Sigmoid colon (tissue), 7 donors: Measurements from ENCODE around the gene NPLOC4. TPM values are rescaled to one million over a fixed set of nuclear protein-coding genes. Genes with fewer than 3 reads are reported as not detected.

Experiments used
- DNase-seq: peaks from one replicate; pipeline ENCODE4 v3.0.0-alpha.2; 2019
- H3K27ac ChIP-seq, 4 donors: fragments of 200-600 bp; sonication (generic); one replicate each; pipeline ENCODE4 v1.5.1; 2016 to 2019; ENCODE audit warnings: mild to moderate bottlenecking in 1 of 4
- H3K27me3 ChIP-seq, 3 donors: fragments of 200-600 bp; sonication (generic); one replicate each; pipeline ENCODE4 v1.5.1; 2019; ENCODE audit warnings: mild to moderate bottlenecking in 1 of 3
- H3K36me3 ChIP-seq, 4 donors: fragments of 200-600 bp; sonication (generic); one replicate each; pipeline ENCODE4 v1.5.1; 2016 to 2019
- H3K4me1 ChIP-seq, 4 donors: fragments of 200-600 bp; sonication (generic); one replicate each; pipeline ENCODE4 v1.5.1; 2017 to 2019
- H3K4me3 ChIP-seq, 4 donors: fragments of 200-600 bp; sonication (generic); one replicate each; pipeline ENCODE4 v1.5.1; 2017 to 2019; ENCODE audit warnings: mild to moderate bottlenecking in 2 of 4, moderate library complexity in 1 of 4
- H3K9me3 ChIP-seq, 4 donors: fragments of 200-600 bp in 3 of 4; sonication (generic) in 3 of 4; one replicate each; pipeline versions ENCODE4 v1.5.1 to v1.6.1; 2013 to 2019
- CTCF ChIP-seq, 4 experiments: fragments of 450-650 bp in 3 of 4; fragments of 200-600 bp in 1 of 4; IDR thresholded peaks; one replicate each; pipeline ENCODE4 v1.5.1; 2016 to 2019; ENCODE audit warnings: antibody characterized with exemption in 4 of 4, mild to moderate bottlenecking in 3 of 4, moderate library complexity in 2 of 4
- EP300 ChIP-seq, 4 donors: sonication (generic); formaldehyde crosslinking; IDR thresholded peaks; one replicate each; pipeline ENCODE4 v1.6.1; 2017; ENCODE audit warnings: antibody characterized with exemption in 4 of 4
- POLR2A ChIP-seq, 2 donors: fragments of 450-650 bp; IDR thresholded peaks; one replicate each; pipeline ENCODE4 v1.6.1; 2016; ENCODE audit warnings: antibody characterized with exemption in 2 of 2, mild to moderate bottlenecking in 2 of 2, moderate library complexity in 2 of 2
- POLR2AphosphoS5 ChIP-seq, 4 donors: sonication (generic); formaldehyde crosslinking; IDR thresholded peaks; one replicate each; pipeline ENCODE4 v1.6.1; 2017; ENCODE audit warnings: antibody characterized with exemption in 4 of 4
- WGBS, 2 donors: extraction: QIAGEN DNeasy Blood & Tissue Kit; methylation state at CpG; one replicate each; pipeline ENCODE4 v1.1.7; 2013; 5-methylcytosine and 5-hydroxymethylcytosine counted together
- intact Hi-C: fragments of 100-400 bp; cut with DNase I; formaldehyde crosslinking; loops from one replicate; pipeline ENCODE4 v1.15.1; 2023
- polyA plus RNA-seq, 3 donors: library from polyadenylated mRNA; stranded (reverse); fragments of 200-250 nt; gene quantifications; one replicate each; pipeline ENCODE4 v1.2.3, GENCODE V29; 2013
- total RNA-seq, 4 donors: library from RNA; depleted of rRNA; stranded (reverse); fragments of >200 nt; gene quantifications; one replicate each; pipeline ENCODE4 v1.1.0, GENCODE V29; 2016
- donor health status: healthy with polysubstance abuse.
- donor health status: Bipolar disorder and iron deficiency.
- donor health status: healthy.

Gene NPLOC4
- total and polyA plus RNA-seq, 7 donors, result 19.8 to 59.7 (median 51.7) TPM

GRCh38 chr17:81543756-81544155 is 93.2 kb downstream of the NPLOC4 start:
- intact Hi-C loops, result no loop called here
- 96% methylated on average over 15 of the region's 15 CpGs for WGBS, 2 donors
- peaks cover 6 to 90% (median 62%) of the 10 kb centered on the region in 4 donors for H3K36me3 ChIP-seq

DNA sequence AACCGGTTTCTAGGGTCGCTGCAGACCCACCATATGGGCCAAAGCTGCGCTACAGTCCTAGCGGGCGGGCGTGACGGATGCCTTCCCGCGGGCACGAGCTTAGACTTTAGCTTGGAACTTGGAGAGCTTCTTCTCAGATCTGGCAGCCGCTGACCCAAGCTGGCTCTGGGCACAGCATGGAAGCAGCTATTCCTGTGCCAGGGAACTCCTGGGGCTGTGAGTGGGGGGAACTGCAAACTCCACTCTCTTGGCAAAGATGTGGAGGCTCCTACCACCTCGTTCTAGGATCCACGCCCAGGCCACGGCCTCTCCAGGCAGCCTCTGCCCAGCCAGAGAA is 93.6 kb downstream of the NPLOC4 start:
- 94 to 96% methylated on average over 14 of the region's 14 CpGs for WGBS, 2 donors
- no peaks in the 10 kb centered on the region for H3K9me3 ChIP-seq
- H3K27ac ChIP-seq, result no peak overlapping the region
- no peaks in the 10 kb centered on the region for H3K4me1 ChIP-seq
- no peak overlapping the region for H3K4me3 ChIP-seq
- intact Hi-C loops, result no loop called here
- DNase-seq, result no peak
- TF ChIP-seq CTCF (IDR thresholded peaks at IDR 0.05) (no peak), POLR2A (IDR thresholded peaks at IDR 0.05) (no peak)
- H3K27me3 ChIP-seq, result no peaks in the 10 kb centered on the region
- peaks cover 6 to 89% (median 59%) of the 10 kb centered on the region in 4 donors for H3K36me3 ChIP-seq

More at GRCh38 chr17:81543756-81544155, 93.2 kb downstream of the NPLOC4 start:
- H3K9me3 ChIP-seq, result no peaks in the 10 kb centered on the region
- no peak overlapping the region for H3K4me3 ChIP-seq
- H3K27ac ChIP-seq, result no peak overlapping the region
- no peak for TF ChIP-seq POLR2A (IDR thresholded peaks at IDR 0.05)
- TF ChIP-seq POLR2AphosphoS5 (IDR thresholded peaks at IDR 0.05), result no peak
- TF ChIP-seq CTCF (IDR thresholded peaks at IDR 0.05), result no peak
- no peak for TF ChIP-seq EP300 (IDR thresholded peaks at IDR 0.05)
- no peak for DNase-seq
- H3K27me3 ChIP-seq, result no peaks in the 10 kb centered on the region
- no peaks in the 10 kb centered on the region for H3K4me1 ChIP-seq

- TF ChIP-seq POLR2A (IDR thresholded peaks at IDR 0.05) (no peak), EP300 (IDR thresholded peaks at IDR 0.05) (no peak), CTCF (IDR thresholded peaks at IDR 0.05) (no peak), POLR2AphosphoS5 (IDR thresholded peaks at IDR 0.05) (no peak)
- Histone ChIP-seq H3K27ac (no peak overlapping the region), H3K27me3 (peaks cover 0 to 6% (median 2%) of the 10 kb centered on the region in 3 donors), H3K4me3 (no peak overlapping the region), H3K4me1 (peaks cover 0 to under 1% (median 0%) of the 10 kb centered on the region in 4 donors), H3K9me3 (no peaks in the 10 kb centered on the region), H3K36me3 (peaks cover 6 to 82% (median 54%) of the 10 kb centered on the region in 4 donors)
- 91% methylated on average over 15 of the region's 15 CpGs for WGBS, 2 donors
- DNase-seq, result no peak
- intact Hi-C loops, result no loop called here
Measured at GRCh38 chr17:81542431-81543338, 94.2 kb downstream of the NPLOC4 start.

GRCh38 chr17:81541123-81541522 is 95.8 kb downstream of the NPLOC4 start:
- Histone ChIP-seq H3K27ac (no peak overlapping the region), H3K4me1 (peaks cover 0 to 15% (median 13%) of the 10 kb centered on the region in 4 donors), H3K4me3 (no peak overlapping the region), H3K36me3 (peaks cover 2 to 67% (median 44%) of the 10 kb centered on the region in 4 donors), H3K27me3 (peaks cover 15 to 22% (median 18%) of the 10 kb centered on the region in 3 donors), H3K9me3 (no peaks in the 10 kb centered on the region)
- 91 to 95% methylated on average over 17 of the region's 17 CpGs for WGBS, 2 donors
- intact Hi-C loops, result no loop called here
- DNase-seq, result no peak
- TF ChIP-seq POLR2AphosphoS5 (IDR thresholded peaks at IDR 0.05) (no peak), EP300 (IDR thresholded peaks at IDR 0.05) (no peak), CTCF (IDR thresholded peaks at IDR 0.05) (no peak), POLR2A (IDR thresholded peaks at IDR 0.05) (no peak)
